HepG2 (cell line): Measurements from ENCODE around the gene IGF1. TPM values are rescaled to one million over a fixed set of nuclear protein-coding genes. Genes with fewer than 3 reads are reported as not detected.

ENCODE experiments used
- ATAC-seq: fragments of 200-7000 bp; cut with Tn5 transposase; 3 replicates; pipeline ENCODE4 v1.9.1; 2020; ENCODE audit warnings: mild to moderate bottlenecking, moderate library complexity
- BruUV-seq: library from RNA; stranded (reverse); fragments of 400-500 nt; replicated peaks from 2 replicates; lab custom pipeline; 2021; lab: Mats Ljungman, UMichigan
- CTCF ChIA-PET: fragments of 300-600 bp; formaldehyde crosslinking; extraction: SDS; loops from one replicate; lab custom pipeline; 2021; ENCODE audit warnings: low total read pairs, inconsistent platforms, low intra/inter-chr PET ratio; lab: Yijun Ruan, JAX
- POLR2A ChIA-PET: fragments of 350-600 bp; sonication (Branson Sonifier 250); formaldehyde crosslinking; loops from one replicate; lab custom pipeline; 2020; ENCODE audit warnings: antibody characterized with exemption, inconsistent platforms; lab: Yijun Ruan, JAX
- DNase-seq: peaks from one replicate; pipeline ENCODE4 v3.0.0-alpha.2; 2015; ENCODE audit warnings: low spot score
- FAIRE-seq: peaks from 3 replicates; lab custom pipeline; 2011; peaks lifted over from hg19 to GRCh38; lab: Jason Lieb, UNC
- H2AFZ ChIP-seq: one replicate; pipeline ENCODE4 v1.6.1; 2011; ENCODE audit warnings: low read length, inconsistent platforms
- H3K27ac ChIP-seq: fragments of 300-600 bp; 3 replicates; pipeline ENCODE4 v1.8.0; 2011; ENCODE audit warnings: mixed run types, mild to moderate bottlenecking, mixed read lengths, low read length, inconsistent platforms; ENCODE audit not compliant: insufficient read depth; ENCODE audit errors: extremely low read length
- H3K27me3 ChIP-seq, 2 experiments: fragments of 200-600 bp in 1 of 2; 2 replicates in 1 of 2; 3 replicates in 1 of 2; pipeline versions ENCODE4 v1.6.0 to v1.8.0; 2011; ENCODE audit warnings: low read length in 2 of 2, mild to moderate bottlenecking in 2 of 2, moderate library complexity in 2 of 2, inconsistent platforms in 1 of 2; ENCODE audit not compliant: insufficient read depth in 2 of 2, control insufficient read depth in 1 of 2
- H3K36me3 ChIP-seq, 2 experiments: fragments of 200-600 bp in 1 of 2; replicated peaks in 1 of 2; 2 replicates in 1 of 2; 3 replicates in 1 of 2; pipeline versions ENCODE4 v1.5.1 to v1.8.0; 2011; ENCODE audit warnings: low read length in 2 of 2, inconsistent platforms in 1 of 2; ENCODE audit not compliant: insufficient read depth in 2 of 2, control insufficient read depth in 1 of 2
- H3K4me1 ChIP-seq: 2 replicates; pipeline ENCODE4 v1.5.1; 2012; ENCODE audit warnings: low read length, inconsistent platforms; ENCODE audit not compliant: insufficient read depth
- H3K4me2 ChIP-seq: 2 replicates; pipeline ENCODE4 v1.6.0; 2011; ENCODE audit warnings: low read depth, low read length, inconsistent platforms
- H3K4me3 ChIP-seq, 3 experiments: fragments of 200-600 bp in 1 of 3; sonication (generic), shearing (Covaris generic) in 1 of 3; replicated peaks in 1 of 3; 2 replicates each; pipeline ENCODE4 v1.5.1; 2011 to 2016; ENCODE audit warnings: low read length in 3 of 3, inconsistent platforms in 2 of 3, low read depth in 2 of 3, mild to moderate bottlenecking in 2 of 3, control low read depth in 1 of 3, mixed read lengths in 1 of 3; ENCODE audit not compliant: insufficient read depth in 1 of 3
- H3K79me2 ChIP-seq: one replicate; pipeline ENCODE4 v1.6.1; 2011; ENCODE audit warnings: low read length, inconsistent platforms; ENCODE audit not compliant: insufficient read depth
- H3K9ac ChIP-seq: 2 replicates; pipeline ENCODE4 v1.6.0; 2011; ENCODE audit warnings: mild to moderate bottlenecking, low read depth, low read length, inconsistent platforms; ENCODE audit not compliant: insufficient read depth
- H3K9me3 ChIP-seq: 2 replicates; pipeline ENCODE4 v1.5.1; 2012; ENCODE audit warnings: mild to moderate bottlenecking, low read length
- H4K20me1 ChIP-seq: 2 replicates; pipeline ENCODE4 v1.6.0; 2011; ENCODE audit warnings: inconsistent platforms, mild to moderate bottlenecking, low read length, moderate library complexity; ENCODE audit not compliant: insufficient read depth
- ASH2L ChIP-seq: fragments of 300-600, 200-600 bp; sonication (generic); IDR thresholded peaks from 2 replicates; pipeline ENCODE4 v1.7.0; 2017; ENCODE audit warnings: low read depth, mild to moderate bottlenecking, moderate library complexity, mixed read lengths, low read length; ENCODE audit not compliant: insufficient read length
- CHD4 ChIP-seq: fragments of 200-600 bp; sonication (generic); IDR thresholded peaks from 2 replicates; pipeline ENCODE4 v1.7.0; 2017; ENCODE audit warnings: mild to moderate bottlenecking, low read length, borderline replicate concordance
- CREB1 ChIP-seq, 2 experiments: fragments of 450-650 bp in 1 of 2; IDR thresholded peaks; 2 replicates each; pipeline ENCODE4 v1.6.1; 2016 to 2017; ENCODE audit warnings: control low read depth in 1 of 2, mild to moderate bottlenecking in 1 of 2, missing compliant biosample characterization in 1 of 2, missing genetic modification characterization in 1 of 2
- DNMT1 ChIP-seq: sonication (generic); formaldehyde crosslinking; IDR thresholded peaks from 2 replicates; pipeline ENCODE4 v1.5.1; 2020; ENCODE audit warnings: mild to moderate bottlenecking, missing genetic modification reagents
- GLMP ChIP-seq: sonication (generic); formaldehyde crosslinking; IDR thresholded peaks from 2 replicates; pipeline ENCODE4 v1.9.0; 2021; ENCODE audit warnings: missing genetic modification reagents, mild to moderate bottlenecking, borderline replicate concordance
- KAT2B ChIP-seq: fragments of 150-350 bp; IDR thresholded peaks from 2 replicates; pipeline ENCODE4 v1.6.1; 2014; ENCODE audit warnings: low read depth, low read length, borderline replicate concordance
- KDM6A ChIP-seq: IDR thresholded peaks from 2 replicates; pipeline ENCODE4 v1.6.1; 2016; ENCODE audit warnings: low read depth
- KLF12 ChIP-seq: sonication (generic); formaldehyde crosslinking; IDR thresholded peaks from 2 replicates; pipeline ENCODE4 v1.4.0; 2020; ENCODE audit warnings: missing genetic modification reagents, borderline replicate concordance
- MAX ChIP-seq: IDR thresholded peaks from 2 replicates; pipeline ENCODE4 v1.6.1; 2012; ENCODE audit warnings: inconsistent platforms
- MIER2 ChIP-seq: IDR thresholded peaks from 2 replicates; pipeline ENCODE4 v1.6.1; 2016; ENCODE audit warnings: missing biosample characterization, missing genetic modification reagents
- PCBP2 ChIP-seq: fragments of 200-400 bp; formaldehyde crosslinking; optimal IDR thresholded peaks from 2 replicates; pipeline ENCODE3; 2018; ENCODE audit warnings: low read length, low read depth; ENCODE audit not compliant: poor library complexity, severe bottlenecking
- SP1 ChIP-seq, 2 experiments: fragments of 450-650 bp in 1 of 2; sonication (generic) in 1 of 2; formaldehyde crosslinking in 1 of 2; IDR thresholded peaks; 2 replicates each; pipeline versions ENCODE4 v1.4.0 to v1.6.1; 2016 to 2020; ENCODE audit warnings: missing genetic modification reagents in 1 of 2
- SP2 ChIP-seq: sonication (generic); formaldehyde crosslinking; IDR thresholded peaks from 2 replicates; pipeline ENCODE4 v1.5.1; 2020; ENCODE audit warnings: mild to moderate bottlenecking, missing genetic modification reagents
- WIZ ChIP-seq: sonication (generic); formaldehyde crosslinking; IDR thresholded peaks from 2 replicates; pipeline ENCODE4 v1.5.1; 2020; ENCODE audit warnings: mild to moderate bottlenecking, missing genetic modification reagents
- ZBTB33 ChIP-seq: sonication (generic); formaldehyde crosslinking; IDR thresholded peaks from 2 replicates; pipeline ENCODE4 v1.4.0; 2020; ENCODE audit warnings: missing genetic modification reagents
- ZFX ChIP-seq: sonication (generic); formaldehyde crosslinking; IDR thresholded peaks from 2 replicates; pipeline ENCODE4 v1.4.0; 2020; ENCODE audit warnings: mild to moderate bottlenecking, low read depth, missing genetic modification reagents, moderate library complexity
- ZNF282 ChIP-seq: fragments of 450-650 bp; IDR thresholded peaks from 2 replicates; pipeline ENCODE4 v1.6.1; 2018; ENCODE audit not compliant: partially characterized antibody
- ZNF326 ChIP-seq: sonication (generic); formaldehyde crosslinking; IDR thresholded peaks from 2 replicates; pipeline ENCODE4 v1.4.0; 2020; ENCODE audit warnings: missing genetic modification reagents, borderline replicate concordance
- ZNF615 ChIP-seq: sonication (generic); formaldehyde crosslinking; IDR thresholded peaks from 2 replicates; pipeline ENCODE4 v1.5.0; 2020; ENCODE audit warnings: mild to moderate bottlenecking, missing genetic modification reagents, borderline replicate concordance
- ZNF775 ChIP-seq: sonication (generic); formaldehyde crosslinking; IDR thresholded peaks from 2 replicates; pipeline ENCODE4 v1.4.0; 2020; ENCODE audit warnings: missing genetic modification reagents, mild to moderate bottlenecking, moderate library complexity, borderline replicate concordance
- WGBS: methylation state at CpG from one replicate; pipeline ENCODE4 v1.1.6; 2017; ENCODE audit warnings: low lambda C conversion rate; 5-methylcytosine and 5-hydroxymethylcytosine counted together
- in situ Hi-C: cut with HindIII; loops from 2 replicates; pipeline ENCODE4 v1.10.0; 2017; ENCODE audit warnings: low pct_unique_long_range_greater_than_20kb; ENCODE audit not compliant: extremely low pct_ligation_motif_present
- intact Hi-C: fragments of 100-400 bp; cut with micrococcal nuclease; formaldehyde crosslinking; loops from one replicate; pipeline ENCODE4 v1.10.0; 2022; ENCODE audit not compliant: unreplicated experiment
- polyA plus RNA-seq, 8 experiments: library from polyadenylated mRNA; depleted of rRNA in 3 of 8; stranded (reverse) in 7 of 8; unstranded in 1 of 8; fragments of >200 nt; fragmentation: Illumina TruSeq in 4 of 8; extraction: Trizol in 4 of 8; gene quantifications; 2 replicates each; pipeline versions ENCODE4 v1.2.1 to v1.2.3, GENCODE V29; 2011 to 2016; ENCODE audit warnings: low read depth in 4 of 8, missing spikeins in 1 of 8, mixed read lengths in 1 of 8; ENCODE audit not compliant: insufficient read depth in 1 of 8
- total RNA-seq, 5 experiments: library from RNA; depleted of rRNA; stranded (reverse); fragments of >200 nt; fragmentation: Illumina TruSeq; extraction: Trizol; gene quantifications; 2 replicates each; pipeline ENCODE4 v1.2.3, GENCODE V29; 2016; ENCODE audit warnings: low read depth in 1 of 5

The IGF1 gene
- total and polyA plus RNA-seq, 2 of the 13 experiments (the other 11 are each of a cell fraction or from before 2014, with no cell fraction given), result not detected

GRCh38 chr12:102479099-102479885, 1.1 kb downstream of the IGF1 start (continued):
- TF ChIP-seq ZBTB33 (CRISPR knock-in tag) (no peak), KAT2B (no peak), SP2 (CRISPR knock-in tag) (no peak), CHD4 (no peak), ZNF615 (CRISPR knock-in tag) (no peak), WIZ (CRISPR knock-in tag) (no peak), CREB1 (IDR thresholded peaks at IDR 0.05) (peak; percentile 92), CREB1 (CRISPR knock-in tag; IDR thresholded peaks at IDR 0.05) (no peak), KDM6A (CRISPR knock-in tag) (no peak), KLF12 (no peak), ZNF326 (no peak)

- H3K4me2 ChIP-seq, result no peak overlapping the region
- no peak overlapping the region for H2AFZ ChIP-seq
- no peak overlapping the region for H3K27ac ChIP-seq
- ATAC-seq (no peak), FAIRE-seq (no peak), DNase-seq (no peak)
- in situ Hi-C loops (loop anchor here (25.0 kb wide), 1 partner anchor 166 kb away; no protein-coding TSS in a partner anchor), intact Hi-C loops (no loop called here)
- ChIA-PET POLR2A (no interaction called here), CTCF (no interaction called here)
- WGBS, result 0% methylated on average over 4 of the region's 4 CpGs
- no peaks in the 10 kb centered on the region for H3K4me1 ChIP-seq
- H3K27me3 ChIP-seq, result peaks cover 0 to 1% of the 10 kb centered on the region in 2 experiments; a peak in 1 of 5 replicates
- no peak overlapping the region for H3K4me3 ChIP-seq
- H3K79me2 ChIP-seq, result no peaks in the 10 kb centered on the region
- no peaks in the 10 kb centered on the region for H3K9me3 ChIP-seq
- no peaks in the 10 kb centered on the region for H3K36me3 ChIP-seq
- TF ChIP-seq SP1 (IDR thresholded peaks at IDR 0.05) (no peak), SP1 (CRISPR knock-in tag; IDR thresholded peaks at IDR 0.05) (no peak), MAX (no peak), ZNF775 (CRISPR knock-in tag) (no peak), GLMP (CRISPR knock-in tag) (no peak), ASH2L (no peak), ZFX (no peak), MIER2 (CRISPR knock-in tag) (no peak), PCBP2 (no peak), ZNF282 (no peak), DNMT1 (CRISPR knock-in tag) (no peak)
- H4K20me1 ChIP-seq, result no peaks in the 10 kb centered on the region
- H3K9ac ChIP-seq, result no peak overlapping the region
- BruUV-seq, result no TSS peak
These were observed 1.8 kb downstream of the IGF1 start for GRCh38 chr12:102478405-102479098.
